ENCODE results near the gene NUP85.

Gene NUP85

GRCh38 chr17:75231741-75232464 is 26.4 kb downstream of the NUP85 start:
- Histone ChIP-seq H3K27ac (ENCODE audit: low read depth, low read length) (no peak overlapping the region), H3K9me3 (ENCODE audit: insufficient read depth, low read depth, low read length) (no peaks in the 10 kb centered on the region), H3K4me3 (ENCODE audit: low read length) (no peak overlapping the region), H3K27me3 (ENCODE audit: insufficient read depth, low read length) (no peaks in the 10 kb centered on the region), H3K4me1 (ENCODE audit: insufficient read depth, low read length) (no peaks in the 10 kb centered on the region), H3K9ac (ENCODE audit: low read depth, low read length) (no peak overlapping the region), H3K36me3 (ENCODE audit: insufficient read depth, low read length) (peaks cover 90% of the 10 kb centered on the region)
- WGBS = 94% methylated on average over 18 of the region's 18 CpGs

DNA sequence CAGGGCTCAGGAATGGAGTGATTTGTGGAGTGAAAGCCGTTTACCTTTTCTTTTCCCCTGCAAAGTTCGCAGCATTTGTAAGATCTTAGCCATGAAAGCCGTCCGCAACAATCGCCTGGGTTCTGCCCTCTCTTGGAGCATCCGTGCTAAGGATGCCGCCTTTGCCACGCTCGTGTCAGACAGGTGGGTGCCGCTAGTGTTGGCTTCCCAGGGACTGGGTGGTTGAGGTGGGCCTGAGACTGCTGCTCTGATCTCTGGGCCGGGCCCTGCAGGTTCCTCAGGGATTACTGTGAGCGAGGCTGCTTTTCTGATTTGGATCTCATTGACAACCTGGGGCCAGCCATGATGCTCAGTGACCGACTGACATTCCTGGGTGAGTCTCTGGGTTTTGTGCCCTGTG is 27.3 kb downstream of the NUP85 start:
- H3K4me3 ChIP-seq (ENCODE audit: low read length) = no peak overlapping the region
- WGBS = 96% methylated on average over 13 of the region's 13 CpGs
- no peaks in the 10 kb centered on the region for H3K4me1 ChIP-seq (ENCODE audit: insufficient read depth, low read length)
- H3K9ac ChIP-seq (ENCODE audit: low read depth, low read length) = no peak overlapping the region
- H3K27ac ChIP-seq (ENCODE audit: low read depth, low read length) = no peak overlapping the region
- peaks cover 91% of the 10 kb centered on the region for H3K36me3 ChIP-seq (ENCODE audit: insufficient read depth, low read length)
- no peaks in the 10 kb centered on the region for H3K27me3 ChIP-seq (ENCODE audit: insufficient read depth, low read length)
- H3K9me3 ChIP-seq (ENCODE audit: insufficient read depth, low read depth, low read length) = no peaks in the 10 kb centered on the region

DNA sequence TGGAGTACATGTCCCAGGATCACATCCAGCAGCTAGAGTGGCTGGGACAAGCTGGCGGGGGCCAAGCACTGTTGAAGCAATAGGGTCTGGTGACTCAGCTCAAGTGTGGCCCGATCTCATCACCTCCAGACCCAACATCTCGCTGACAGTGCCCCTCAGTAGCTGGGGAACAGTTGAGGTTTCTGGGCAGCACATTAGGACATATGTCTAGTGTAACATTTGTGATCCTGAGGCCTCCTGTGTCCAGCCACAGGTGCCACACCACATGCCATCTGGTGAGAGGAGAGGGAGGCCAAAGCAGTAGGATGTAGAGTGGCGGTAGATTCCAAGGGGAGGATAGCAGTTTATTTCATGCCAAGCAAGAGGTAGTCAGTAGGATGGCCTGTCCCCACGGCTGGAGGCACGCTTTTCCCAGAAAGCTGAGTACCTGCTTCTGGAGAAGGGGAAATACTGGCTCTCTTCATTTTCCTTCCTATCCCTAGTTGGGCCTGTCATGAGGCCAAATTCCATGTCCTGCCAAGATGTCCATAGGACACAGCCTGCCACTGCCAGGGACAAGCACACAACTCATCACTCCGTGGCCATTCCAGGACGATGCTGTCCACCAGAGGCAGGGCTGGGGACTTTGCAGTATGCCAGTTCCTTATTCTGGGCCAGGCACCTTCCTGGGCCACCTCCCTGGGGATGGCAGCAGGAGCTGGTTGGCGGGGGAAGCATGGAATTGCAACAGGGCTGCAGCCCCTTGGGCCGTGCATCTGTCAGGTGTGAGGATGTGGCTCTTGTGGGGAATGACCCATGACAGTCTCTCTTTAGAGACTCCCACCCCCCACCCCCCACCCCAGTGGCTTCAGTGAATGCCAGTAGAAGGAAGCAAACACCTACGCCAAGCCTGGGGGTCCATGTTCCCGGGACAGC is 31.9 kb downstream of the NUP85 start:
- no peaks in the 10 kb centered on the region for H3K27me3 ChIP-seq (ENCODE audit: insufficient read depth, low read length)
- H3K4me1 ChIP-seq (ENCODE audit: insufficient read depth, low read length) = no peaks in the 10 kb centered on the region
- no peak overlapping the region for H3K27ac ChIP-seq (ENCODE audit: low read depth, low read length)
- no peak overlapping the region for H3K9ac ChIP-seq (ENCODE audit: low read depth, low read length)
- 96% methylated on average over 12 of the region's 12 CpGs for WGBS
- no peak overlapping the region for H3K4me3 ChIP-seq (ENCODE audit: low read length)
- H3K9me3 ChIP-seq (ENCODE audit: insufficient read depth, low read depth, low read length) = no peaks in the 10 kb centered on the region
- peaks cover 82% of the 10 kb centered on the region for H3K36me3 ChIP-seq (ENCODE audit: insufficient read depth, low read length)

GRCh38 chr17:75238020-75238580 is 32.6 kb downstream of the NUP85 start:
- WGBS = 92% methylated on average over 11 of the region's 11 CpGs
- no peak overlapping the region for H3K27ac ChIP-seq (ENCODE audit: low read depth, low read length)
- no peak overlapping the region for H3K4me3 ChIP-seq (ENCODE audit: low read length)
- no peaks in the 10 kb centered on the region for H3K27me3 ChIP-seq (ENCODE audit: insufficient read depth, low read length)
- no peaks in the 10 kb centered on the region for H3K4me1 ChIP-seq (ENCODE audit: insufficient read depth, low read length)
- H3K9ac ChIP-seq (ENCODE audit: low read depth, low read length) = no peak overlapping the region
- peaks cover 82% of the 10 kb centered on the region for H3K36me3 ChIP-seq (ENCODE audit: insufficient read depth, low read length)
- no peaks in the 10 kb centered on the region for H3K9me3 ChIP-seq (ENCODE audit: insufficient read depth, low read depth, low read length)

DNA sequence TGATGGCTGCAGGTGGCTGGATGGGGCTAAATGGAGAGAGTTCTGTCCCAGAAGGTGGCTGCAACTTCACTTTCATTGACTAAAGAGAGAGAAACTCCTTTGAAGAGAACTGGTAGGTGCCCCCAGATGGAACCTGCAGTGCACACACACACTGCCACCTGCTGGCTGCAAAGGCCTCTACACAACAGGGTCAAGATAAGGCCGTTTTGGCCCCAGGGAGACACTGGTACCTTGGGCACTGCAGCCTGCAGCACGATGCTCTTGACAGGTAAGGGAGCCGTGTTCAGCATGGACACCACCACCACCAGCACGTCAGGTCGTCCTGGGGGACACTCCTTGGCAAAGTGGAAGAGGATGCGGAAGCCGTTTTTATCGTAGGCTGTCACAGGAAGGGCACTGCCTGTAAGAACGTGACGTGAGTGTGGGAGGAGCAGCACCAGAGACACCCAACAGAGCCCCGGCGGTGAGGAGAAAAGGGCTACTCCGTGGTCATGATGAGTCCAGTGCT is 33.3 kb downstream of the NUP85 start:
- 76% methylated on average over 13 of the region's 13 CpGs for WGBS
- Histone ChIP-seq H3K27me3 (ENCODE audit: insufficient read depth, low read length) (no peaks in the 10 kb centered on the region), H3K36me3 (ENCODE audit: insufficient read depth, low read length) (peaks cover 87% of the 10 kb centered on the region), H3K4me3 (ENCODE audit: low read length) (no peak overlapping the region), H3K27ac (ENCODE audit: low read depth, low read length) (no peak overlapping the region), H3K9me3 (ENCODE audit: insufficient read depth, low read depth, low read length) (no peaks in the 10 kb centered on the region), H3K4me1 (ENCODE audit: insufficient read depth, low read length) (no peaks in the 10 kb centered on the region), H3K9ac (ENCODE audit: low read depth, low read length) (no peak overlapping the region)

DNA sequence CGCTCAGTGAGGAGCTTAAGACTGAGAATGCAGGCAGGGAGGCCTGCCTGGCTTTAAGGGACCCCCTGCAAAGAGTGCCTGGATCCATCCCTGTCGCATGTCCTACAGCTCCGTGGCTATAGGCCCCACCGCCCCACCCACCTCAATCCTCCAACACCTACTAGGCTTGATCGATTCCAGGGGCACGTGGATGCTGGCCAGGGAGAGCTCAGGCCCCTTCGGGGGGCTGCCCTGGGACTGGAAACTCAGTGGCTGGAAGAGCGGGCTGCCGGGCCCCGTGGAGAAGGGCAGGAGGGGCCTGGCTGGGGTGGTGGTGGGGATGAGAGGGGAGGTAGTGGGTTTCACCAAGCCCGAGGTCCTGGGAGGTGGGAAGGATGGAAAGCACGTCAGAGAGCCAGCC is 33.7 kb downstream of the NUP85 start:
- Histone ChIP-seq H3K27ac (ENCODE audit: low read depth, low read length) (no peak overlapping the region), H3K36me3 (ENCODE audit: insufficient read depth, low read length) (peaks cover 90% of the 10 kb centered on the region), H3K4me1 (ENCODE audit: insufficient read depth, low read length) (no peaks in the 10 kb centered on the region), H3K4me3 (ENCODE audit: low read length) (no peak overlapping the region), H3K27me3 (ENCODE audit: insufficient read depth, low read length) (no peaks in the 10 kb centered on the region), H3K9ac (ENCODE audit: low read depth, low read length) (no peak overlapping the region), H3K9me3 (ENCODE audit: insufficient read depth, low read depth, low read length) (no peaks in the 10 kb centered on the region)
- WGBS = 90% methylated on average over 12 of the region's 12 CpGs

DNA sequence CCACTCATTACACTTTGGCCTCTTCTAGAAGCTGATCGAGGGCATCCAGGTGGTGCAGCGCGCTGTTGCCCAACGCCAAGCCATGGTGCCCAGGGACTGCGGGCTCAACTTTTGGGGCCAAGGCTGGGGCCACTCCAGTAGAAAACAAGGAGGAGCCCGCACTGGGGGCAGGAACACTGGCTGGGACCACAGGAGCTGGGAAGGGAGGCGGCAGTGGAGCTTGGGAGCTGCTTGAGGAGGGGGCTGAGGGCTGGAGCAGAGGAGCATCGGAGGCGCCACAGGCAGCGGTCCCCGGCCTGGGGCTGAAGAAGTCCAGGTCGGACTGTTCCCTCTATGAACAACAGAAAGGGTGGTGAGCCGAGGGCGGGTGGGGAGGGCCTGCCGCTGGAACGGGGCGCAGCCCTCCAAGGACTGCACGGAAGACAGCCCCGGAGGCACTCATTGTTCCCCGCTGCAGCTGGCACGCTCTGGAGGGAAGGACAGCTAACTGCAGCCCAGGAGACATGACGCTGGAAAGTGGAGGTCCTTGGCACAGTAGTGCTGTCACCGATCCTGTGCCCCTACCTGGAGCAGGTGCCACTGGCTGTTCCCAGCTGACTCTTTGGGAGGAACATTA is 34.4 kb downstream of the NUP85 start:
- Histone ChIP-seq H3K36me3 (ENCODE audit: insufficient read depth, low read length) (peaks cover 90% of the 10 kb centered on the region), H3K4me3 (ENCODE audit: low read length) (no peak overlapping the region), H3K9me3 (ENCODE audit: insufficient read depth, low read depth, low read length) (no peaks in the 10 kb centered on the region), H3K9ac (ENCODE audit: low read depth, low read length) (no peak overlapping the region), H3K4me1 (ENCODE audit: insufficient read depth, low read length) (no peaks in the 10 kb centered on the region), H3K27me3 (ENCODE audit: insufficient read depth, low read length) (no peaks in the 10 kb centered on the region), H3K27ac (ENCODE audit: low read depth, low read length) (peak overlapping the region; percentile 37; the same call in 1 of the 2 replicates)
- WGBS = 95% methylated on average over 23 of the region's 23 CpGs

GRCh38 chr17:75240394-75241142 is 35.1 kb downstream of the NUP85 start:
- Histone ChIP-seq H3K4me3 (ENCODE audit: low read length) (no peak overlapping the region), H3K36me3 (ENCODE audit: insufficient read depth, low read length) (peaks cover 90% of the 10 kb centered on the region), H3K4me1 (ENCODE audit: insufficient read depth, low read length) (no peaks in the 10 kb centered on the region), H3K27ac (ENCODE audit: low read depth, low read length) (peak overlapping the region; percentile 37; the same call in 1 of the 2 replicates), H3K9me3 (ENCODE audit: insufficient read depth, low read depth, low read length) (no peaks in the 10 kb centered on the region), H3K27me3 (ENCODE audit: insufficient read depth, low read length) (no peaks in the 10 kb centered on the region), H3K9ac (ENCODE audit: low read depth, low read length) (no peak overlapping the region)
- WGBS = 73% methylated on average over 23 of the region's 23 CpGs

DNA sequence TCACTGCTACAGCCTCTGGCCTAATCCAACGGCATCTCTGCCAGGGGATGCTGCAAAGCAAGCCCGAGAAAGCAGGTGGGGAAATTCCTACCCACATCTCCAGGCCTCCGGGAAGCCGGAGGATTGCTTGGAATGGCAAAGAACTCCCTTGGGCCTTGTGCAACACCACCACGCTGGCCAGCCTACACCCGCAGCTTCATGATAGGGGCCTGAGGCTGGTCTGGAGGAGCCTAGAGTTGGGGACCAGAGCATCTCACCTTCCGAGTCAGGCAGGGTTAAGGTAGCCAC is 35.6 kb downstream of the NUP85 start:
- Histone ChIP-seq H3K36me3 (ENCODE audit: insufficient read depth, low read length) (peaks cover 90% of the 10 kb centered on the region), H3K4me1 (ENCODE audit: insufficient read depth, low read length) (no peaks in the 10 kb centered on the region), H3K9me3 (ENCODE audit: insufficient read depth, low read depth, low read length) (no peaks in the 10 kb centered on the region), H3K9ac (ENCODE audit: low read depth, low read length) (no peak overlapping the region), H3K4me3 (ENCODE audit: low read length) (no peak overlapping the region), H3K27ac (ENCODE audit: low read depth, low read length) (no peak overlapping the region), H3K27me3 (ENCODE audit: insufficient read depth, low read length) (no peaks in the 10 kb centered on the region)
- WGBS = 95% methylated on average over 7 of the region's 7 CpGs

GRCh38 chr17:75241502-75241901 is 36.0 kb downstream of the NUP85 start:
- no peaks in the 10 kb centered on the region for H3K27me3 ChIP-seq (ENCODE audit: insufficient read depth, low read length)
- H3K4me1 ChIP-seq (ENCODE audit: insufficient read depth, low read length) = no peaks in the 10 kb centered on the region
- H3K27ac ChIP-seq (ENCODE audit: low read depth, low read length) = no peak overlapping the region
- no peaks in the 10 kb centered on the region for H3K9me3 ChIP-seq (ENCODE audit: insufficient read depth, low read depth, low read length)
- H3K36me3 ChIP-seq (ENCODE audit: insufficient read depth, low read length) = peaks cover 90% of the 10 kb centered on the region
- H3K4me3 ChIP-seq (ENCODE audit: low read length) = no peak overlapping the region
- H3K9ac ChIP-seq (ENCODE audit: low read depth, low read length) = no peak overlapping the region
- 96% methylated on average over 9 of the region's 9 CpGs for WGBS
